SK-MEL-5 (cell line): ENCODE measurements around the gene TTLL1. TPM values are rescaled to one million over a fixed set of nuclear protein-coding genes. Genes with fewer than 3 reads are reported as not detected.

ENCODE experiments used
- DNase-seq: peaks from one replicate; pipeline ENCODE4 v3.0.0-alpha.2; 2016; ENCODE audit warnings: low read depth, low spot score
- in situ Hi-C: cut with HindIII; loops from 2 replicates; pipeline ENCODE4 v1.10.0; 2016; ENCODE audit warnings: low sequenced_read_pairs, high pct_unique_total_duplicates, low pct_unique_long_range_greater_than_20kb
- total RNA-seq: library from RNA; depleted of rRNA; stranded (reverse); fragments of >200 nt; shearing (Covaris generic); gene quantifications from 2 replicates; pipeline ENCODE4 v1.2.3, GENCODE V29; 2014

The TTLL1 gene
- total RNA-seq, 1 experiment from 2014 or later: 6.2 TPM

GRCh38 chr22:43088627-43088983 lies 586 bp downstream of the TTLL1 start:
- in situ Hi-C loops: no loop called here
- DNase-seq: no peak

GRCh38 chr22:43085658-43086606 lies 3.3 kb downstream of the TTLL1 start:
- in situ Hi-C loops: no loop called here

GRCh38 chr22:43081968-43082367 lies 7.2 kb downstream of the TTLL1 start:
- no peak for DNase-seq
- in situ Hi-C loops: no loop called here

More at GRCh38 chr22:43085658-43086606, 3.3 kb downstream of the TTLL1 start:
- DNase-seq: no peak

GRCh38 chr22:43080616-43081015 lies 8.6 kb downstream of the TTLL1 start:
- no peak for DNase-seq
- in situ Hi-C loops: no loop called here

GRCh38 chr22:43079742-43080141 lies 9.4 kb downstream of the TTLL1 start:
- in situ Hi-C loops: no loop called here
- no peak for DNase-seq

- no peak for DNase-seq
- in situ Hi-C loops: no loop called here
These were observed 10.7 kb downstream of the TTLL1 start for GRCh38 chr22:43078522-43078921.

- DNase-seq: no peak
- in situ Hi-C loops: no loop called here
These were observed 11.9 kb downstream of the TTLL1 start for GRCh38 chr22:43077121-43077877.

- peak; percentile 58 for DNase-seq
- in situ Hi-C loops: no loop called here
These were observed 22.3 kb downstream of the TTLL1 start for GRCh38 chr22:43066844-43067385.

- DNase-seq: no peak
- in situ Hi-C loops: no loop called here
These were observed 23.1 kb downstream of the TTLL1 start for GRCh38 chr22:43066134-43066533.

GRCh38 chr22:43060183-43060582 lies 29.0 kb downstream of the TTLL1 start:
- DNase-seq: peak; percentile 47

GRCh38 chr22:43057641-43058040 lies 31.6 kb downstream of the TTLL1 start:
- no peak for DNase-seq
- in situ Hi-C loops: no loop called here

More at GRCh38 chr22:43060183-43060582, 29.0 kb downstream of the TTLL1 start:
- in situ Hi-C loops: no loop called here

GRCh38 chr22:43053176-43053575 lies 36.0 kb downstream of the TTLL1 start:
- in situ Hi-C loops: no loop called here
- peak; percentile 38 for DNase-seq

GRCh38 chr22:43050995-43051394 lies 38.2 kb downstream of the TTLL1 start:
- in situ Hi-C loops: no loop called here
- peak; percentile 53 for DNase-seq

GRCh38 chr22:43047605-43048004 lies 41.6 kb downstream of the TTLL1 start:
- in situ Hi-C loops: no loop called here
- no peak for DNase-seq

GRCh38 chr22:43044290-43044712 lies 44.9 kb downstream of the TTLL1 start:
- in situ Hi-C loops: no loop called here
- DNase-seq: no peak

- in situ Hi-C loops: no loop called here
- DNase-seq: no peak
These were observed 47.0 kb downstream of the TTLL1 start for GRCh38 chr22:43042101-43042780.

GRCh38 chr22:43039800-43040199 lies 49.4 kb downstream of the TTLL1 start:
- in situ Hi-C loops: no loop called here
- no peak for DNase-seq

GRCh38 chr22:43038325-43038724 lies 50.9 kb downstream of the TTLL1 start:
- in situ Hi-C loops: no loop called here
- no peak for DNase-seq
